CD4-positive, alpha-beta T cell treated with Interleukin-15 for 1 hour (primary cell): ENCODE data around the gene NPPC.
A peak's percentile ranks its signal among the peaks of the same experiment; 100 is the strongest.
"Not testable (repeated sequence)": the region's sequence is repeated elsewhere in the genome, so short reads cannot be mapped to it uniquely, and the experiment has no call there.

ENCODE experiments used
- DNase-seq: peaks from one replicate; pipeline ENCODE4 v3.0.0-alpha.2; 2020

Gene NPPC

GRCh38 chr2:231926180-231926741 is at the start of gene NPPC:
NPPC (minus strand) TSS chr2:231926396; CDS start chr2:231926249, 147 bp downstream.
- peak; percentile 39 for DNase-seq

- DNase-seq = no peak
Measured at GRCh38 chr2:231975001-231975400, 48.8 kb upstream of the NPPC start.

GRCh38 chr2:231970461-231970860 is 44.3 kb upstream of the NPPC start:
- no peak for DNase-seq

GRCh38 chr2:231968820-231969219 is 42.6 kb upstream of the NPPC start:
- no peak for DNase-seq

GRCh38 chr2:231966886-231967285 is 40.7 kb upstream of the NPPC start:
- DNase-seq = no peak

- no peak for DNase-seq
Measured at GRCh38 chr2:231965102-231965501, 38.9 kb upstream of the NPPC start.

- DNase-seq = peak; percentile 80
Measured at GRCh38 chr2:231961349-231962166, 35.4 kb upstream of the NPPC start, which contains the start of gene DIS3L2. DIS3L2 (plus strand) TSS chr2:231961713; CDS start chr2:232014928, 53,215 bp downstream.

GRCh38 chr2:231960810-231961348 is 34.7 kb upstream of the NPPC start:
- DNase-seq = no peak

GRCh38 chr2:231957913-231958763 is 31.9 kb upstream of the NPPC start:
- no peak for DNase-seq

GRCh38 chr2:231955758-231956472 is 29.7 kb upstream of the NPPC start:
- no peak for DNase-seq

- DNase-seq = no peak
Measured at GRCh38 chr2:231951452-231952035, 25.3 kb upstream of the NPPC start.

- DNase-seq = no peak
Measured at GRCh38 chr2:231947694-231948093, 21.5 kb upstream of the NPPC start.

- not testable (repeated sequence) for DNase-seq
Measured at GRCh38 chr2:231947112-231947511, 20.9 kb upstream of the NPPC start.

GRCh38 chr2:231946241-231946814 is 20.1 kb upstream of the NPPC start:
- DNase-seq = no peak

GRCh38 chr2:231942180-231942579 is 16.0 kb upstream of the NPPC start:
- DNase-seq = no peak

- DNase-seq = no peak
Measured at GRCh38 chr2:231941673-231942072, 15.5 kb upstream of the NPPC start.

GRCh38 chr2:231940795-231941194 is 14.6 kb upstream of the NPPC start:
- DNase-seq = no peak

GRCh38 chr2:231939022-231939421 is 12.8 kb upstream of the NPPC start:
- no peak for DNase-seq

GRCh38 chr2:231937057-231937456 is 10.9 kb upstream of the NPPC start:
- DNase-seq = no peak

- no peak for DNase-seq
Measured at GRCh38 chr2:231936491-231936890, 10.3 kb upstream of the NPPC start.

- no peak for DNase-seq
Measured at GRCh38 chr2:231935815-231936214, 9.6 kb upstream of the NPPC start.

GRCh38 chr2:231935207-231935524 is 9.0 kb upstream of the NPPC start:
- DNase-seq = no peak
